Measurements from ENCODE around the gene HAT1.

Gene HAT1

DNA sequence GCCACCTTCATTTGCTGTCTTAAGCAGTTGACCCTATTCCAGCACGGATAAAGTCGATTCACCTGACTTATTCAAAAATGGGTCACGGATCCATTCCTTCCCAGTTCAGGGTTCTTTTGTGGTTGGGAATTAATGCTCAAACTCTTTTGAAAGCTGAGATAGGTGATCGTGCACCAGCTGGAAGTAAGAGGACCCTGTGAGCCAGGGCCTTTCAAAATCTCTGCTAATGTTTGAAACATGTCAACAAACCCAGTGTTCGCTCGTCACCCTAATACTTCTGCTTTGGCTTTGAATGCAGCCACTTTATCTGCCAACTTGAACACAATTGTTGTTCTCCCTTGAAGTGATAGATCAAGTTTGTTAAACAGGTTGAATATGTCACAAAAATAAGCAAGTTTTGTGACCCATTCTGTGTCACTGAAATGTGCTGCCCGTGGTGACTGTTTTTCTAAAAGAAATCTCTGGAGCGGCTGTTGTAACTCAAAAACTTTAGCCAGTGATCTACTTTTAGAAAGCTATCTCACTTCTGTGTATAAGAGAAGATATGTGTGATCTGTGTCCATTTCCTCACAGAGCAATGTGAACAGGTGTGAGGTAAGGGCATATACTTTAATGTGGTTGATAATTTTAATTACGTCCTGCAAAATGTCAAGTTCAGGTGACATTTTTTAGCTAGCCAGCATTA lies 16.9 kb downstream of the HAT1 start:
- ATAC-seq (ENCODE audit: low read depth), result no peak
- no peaks in the 10 kb centered on the region for H3K27me3 ChIP-seq (ENCODE audit: insufficient read depth, poor library complexity, severe bottlenecking)
- H3K36me3 ChIP-seq (ENCODE audit: low read depth), result peaks cover 6% of the 10 kb centered on the region
- no peaks in the 10 kb centered on the region for H3K9me3 ChIP-seq (ENCODE audit: severe bottlenecking)
- TF ChIP-seq, protein P1, sequence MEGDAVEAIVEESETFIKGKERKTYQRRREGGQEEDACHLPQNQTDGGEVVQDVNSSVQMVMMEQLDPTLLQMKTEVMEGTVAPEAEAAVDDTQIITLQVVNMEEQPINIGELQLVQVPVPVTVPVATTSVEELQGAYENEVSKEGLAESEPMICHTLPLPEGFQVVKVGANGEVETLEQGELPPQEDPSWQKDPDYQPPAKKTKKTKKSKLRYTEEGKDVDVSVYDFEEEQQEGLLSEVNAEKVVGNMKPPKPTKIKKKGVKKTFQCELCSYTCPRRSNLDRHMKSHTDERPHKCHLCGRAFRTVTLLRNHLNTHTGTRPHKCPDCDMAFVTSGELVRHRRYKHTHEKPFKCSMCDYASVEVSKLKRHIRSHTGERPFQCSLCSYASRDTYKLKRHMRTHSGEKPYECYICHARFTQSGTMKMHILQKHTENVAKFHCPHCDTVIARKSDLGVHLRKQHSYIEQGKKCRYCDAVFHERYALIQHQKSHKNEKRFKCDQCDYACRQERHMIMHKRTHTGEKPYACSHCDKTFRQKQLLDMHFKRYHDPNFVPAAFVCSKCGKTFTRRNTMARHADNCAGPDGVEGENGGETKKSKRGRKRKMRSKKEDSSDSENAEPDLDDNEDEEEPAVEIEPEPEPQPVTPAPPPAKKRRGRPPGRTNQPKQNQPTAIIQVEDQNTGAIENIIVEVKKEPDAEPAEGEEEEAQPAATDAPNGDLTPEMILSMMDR (IDR thresholded peaks at IDR 0.05; ENCODE audit: poor library complexity, severe bottlenecking), result no peak
- DNase-seq (ENCODE audit: low spot score), result no peak
- H3K4me1 ChIP-seq (ENCODE audit: insufficient read depth, poor library complexity, severe bottlenecking), result no peaks in the 10 kb centered on the region
- H3K27ac ChIP-seq (ENCODE audit: poor library complexity, severe bottlenecking), result no peak overlapping the region
- no peak overlapping the region for H3K4me3 ChIP-seq (ENCODE audit: severe bottlenecking)

DNA sequence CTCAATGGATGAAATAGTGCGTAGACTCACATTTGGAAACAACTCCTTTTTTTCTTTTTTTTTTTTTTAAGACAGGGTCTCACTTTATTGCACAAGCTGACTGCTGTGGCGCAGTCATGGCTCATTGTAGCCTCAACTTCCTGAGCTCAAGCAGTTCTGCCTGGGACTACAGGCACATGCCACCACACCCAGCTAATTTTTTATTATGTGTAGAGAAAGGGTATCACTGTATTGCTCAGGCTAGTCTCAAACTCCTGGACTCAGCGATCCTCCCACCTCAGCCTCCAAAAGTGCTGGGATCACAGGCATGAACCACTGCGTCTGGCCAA lies 17.4 kb downstream of the HAT1 start:
- H3K4me3 ChIP-seq (ENCODE audit: severe bottlenecking), result no peak overlapping the region
- TF ChIP-seq, protein P1 (IDR thresholded peaks at IDR 0.05; ENCODE audit: poor library complexity, severe bottlenecking), result no peak
- H3K36me3 ChIP-seq (ENCODE audit: low read depth), result peaks cover 6% of the 10 kb centered on the region
- H3K4me1 ChIP-seq (ENCODE audit: insufficient read depth, poor library complexity, severe bottlenecking), result no peaks in the 10 kb centered on the region
- DNase-seq (ENCODE audit: low spot score) (no peak), ATAC-seq (ENCODE audit: low read depth) (no peak)
- no peak overlapping the region for H3K27ac ChIP-seq (ENCODE audit: poor library complexity, severe bottlenecking)
- no peaks in the 10 kb centered on the region for H3K27me3 ChIP-seq (ENCODE audit: insufficient read depth, poor library complexity, severe bottlenecking)
- H3K9me3 ChIP-seq (ENCODE audit: severe bottlenecking), result no peaks in the 10 kb centered on the region

DNA sequence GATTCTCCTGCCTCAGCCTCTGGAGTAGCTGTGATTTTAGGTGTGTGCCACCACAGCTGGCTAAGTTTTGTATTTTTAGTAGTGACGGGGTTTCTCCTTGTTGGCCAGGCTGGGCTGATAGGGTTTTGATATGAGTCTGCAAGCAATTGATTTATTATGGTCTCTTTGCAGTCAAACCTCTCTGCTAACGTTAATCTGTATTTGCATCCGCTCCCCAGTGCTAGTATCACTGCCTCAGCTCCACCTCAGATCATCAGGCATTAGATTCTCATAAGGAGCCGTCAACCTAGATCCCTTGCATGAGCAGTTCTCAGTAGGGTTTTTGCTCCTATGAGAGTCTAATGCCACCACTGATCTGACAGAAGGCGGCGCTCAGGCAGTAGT lies 19.0 kb downstream of the HAT1 start:
- Histone ChIP-seq H3K27me3 (ENCODE audit: insufficient read depth, poor library complexity, severe bottlenecking) (no peaks in the 10 kb centered on the region), H3K27ac (ENCODE audit: poor library complexity, severe bottlenecking) (no peak overlapping the region), H3K36me3 (ENCODE audit: low read depth) (peaks cover 6% of the 10 kb centered on the region), H3K4me3 (ENCODE audit: severe bottlenecking) (no peak overlapping the region), H3K9me3 (ENCODE audit: severe bottlenecking) (no peaks in the 10 kb centered on the region), H3K4me1 (ENCODE audit: insufficient read depth, poor library complexity, severe bottlenecking) (no peaks in the 10 kb centered on the region)
- DNase-seq (ENCODE audit: low spot score), result no peak
- no peak for ATAC-seq (ENCODE audit: low read depth)
- TF ChIP-seq, protein P1 (IDR thresholded peaks at IDR 0.05; ENCODE audit: poor library complexity, severe bottlenecking), result no peak

DNA sequence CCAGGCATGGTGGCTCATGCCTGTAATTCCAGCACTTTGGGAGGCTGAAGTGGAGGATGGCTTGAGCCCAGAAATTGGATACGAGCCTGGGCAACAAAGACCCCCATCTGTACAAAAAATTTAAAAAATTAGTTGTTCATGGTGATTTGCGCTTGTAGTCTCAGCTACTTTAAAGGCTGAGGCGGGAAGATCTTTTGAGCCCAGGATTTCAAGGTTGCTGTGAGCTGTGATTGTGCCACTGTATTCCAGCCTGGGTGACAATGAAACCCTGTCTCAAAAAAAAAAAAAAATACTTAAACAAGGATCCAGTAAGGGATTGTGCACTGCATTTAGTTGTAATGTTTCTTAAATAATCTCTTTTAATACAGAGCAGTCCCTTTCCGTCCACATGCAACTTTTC lies 21.6 kb downstream of the HAT1 start:
- H3K4me1 ChIP-seq (ENCODE audit: insufficient read depth, poor library complexity, severe bottlenecking), result no peaks in the 10 kb centered on the region
- DNase-seq (ENCODE audit: low spot score) (no peak), ATAC-seq (ENCODE audit: low read depth) (no peak)
- peaks cover 13% of the 10 kb centered on the region; the same call in 1 of the 2 replicates for H3K36me3 ChIP-seq (ENCODE audit: low read depth)
- no peaks in the 10 kb centered on the region for H3K9me3 ChIP-seq (ENCODE audit: severe bottlenecking)
- no peaks in the 10 kb centered on the region for H3K27me3 ChIP-seq (ENCODE audit: insufficient read depth, poor library complexity, severe bottlenecking)
- no peak overlapping the region for H3K4me3 ChIP-seq (ENCODE audit: severe bottlenecking)
- no peak overlapping the region for H3K27ac ChIP-seq (ENCODE audit: poor library complexity, severe bottlenecking)
- TF ChIP-seq, protein P1 (IDR thresholded peaks at IDR 0.05; ENCODE audit: poor library complexity, severe bottlenecking), result no peak

DNA sequence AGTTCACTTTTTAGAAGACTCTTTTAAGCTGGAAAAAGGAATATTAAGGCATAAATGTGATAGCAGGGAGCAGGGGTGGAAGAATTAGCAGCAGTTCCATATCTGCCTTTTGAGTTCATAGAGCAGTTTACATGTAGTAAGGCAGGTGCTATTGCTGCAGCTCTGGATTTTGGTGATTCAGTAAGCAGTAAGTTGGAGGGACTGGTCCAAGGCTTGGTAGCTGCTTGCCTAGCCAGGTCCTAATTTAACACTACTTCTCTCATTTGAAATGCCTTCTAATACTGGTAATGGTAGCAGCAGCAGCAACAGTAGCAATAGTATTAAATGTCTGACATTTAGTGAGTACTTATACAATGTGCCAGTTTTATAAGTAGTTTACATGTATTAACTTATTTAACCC lies 30.0 kb downstream of the HAT1 start:
- Histone ChIP-seq H3K27ac (ENCODE audit: poor library complexity, severe bottlenecking) (no peak overlapping the region), H3K4me1 (ENCODE audit: insufficient read depth, poor library complexity, severe bottlenecking) (no peaks in the 10 kb centered on the region), H3K9me3 (ENCODE audit: severe bottlenecking) (no peaks in the 10 kb centered on the region), H3K36me3 (ENCODE audit: low read depth) (peaks cover 39% of the 10 kb centered on the region), H3K4me3 (ENCODE audit: severe bottlenecking) (no peak overlapping the region), H3K27me3 (ENCODE audit: insufficient read depth, poor library complexity, severe bottlenecking) (no peaks in the 10 kb centered on the region)
- TF ChIP-seq, protein P1 (IDR thresholded peaks at IDR 0.05; ENCODE audit: poor library complexity, severe bottlenecking), result no peak
- DNase-seq (ENCODE audit: low spot score) (no peak), ATAC-seq (ENCODE audit: low read depth) (no peak)

Measured in RWPE2 (cell line).